K562 (cell line): ENCODE measurements around the gene MSRB2.

Source experiments
- BCL6 ChIP-seq: fragments of 250-450 bp; sonication (Bioruptor Pico); IDR thresholded peaks from 2 replicates; pipeline ENCODE4 v1.4.0; 2020
- BHLHE40 ChIP-seq: IDR thresholded peaks from 2 replicates; pipeline ENCODE4 v1.6.1; 2011; ENCODE audit warnings: low read length, improper control_type of control experiment
- EGR1 ChIP-seq: fragments of 450-650 bp; conservative IDR thresholded peaks from 2 replicates; pipeline ENCODE4 v1.6.1; 2017; ENCODE audit warnings: mild to moderate bottlenecking
- FOXA1 ChIP-seq: fragments of 450-650 bp; IDR thresholded peaks from 2 replicates; pipeline ENCODE4 v1.6.1; 2016; ENCODE audit warnings: mild to moderate bottlenecking, borderline replicate concordance
- MXI1 ChIP-seq: IDR thresholded peaks from 2 replicates; pipeline ENCODE4 v1.6.1; 2011; ENCODE audit warnings: low read depth, mild to moderate bottlenecking, improper control_type of control experiment, low read length
- POLR2A ChIP-seq: fragments of 450-650 bp; conservative IDR thresholded peaks from 2 replicates; pipeline ENCODE4 v1.6.1; 2016
- RBM17 ChIP-seq: fragments of 200-400 bp; formaldehyde crosslinking; IDR thresholded peaks from 2 replicates; pipeline ENCODE4 v1.6.1; 2017; ENCODE audit warnings: low read depth, mild to moderate bottlenecking, low read length, borderline replicate concordance
- SP1 ChIP-seq: sonication (generic); formaldehyde crosslinking; IDR thresholded peaks from 2 replicates; pipeline ENCODE4 v1.8.1; 2022; ENCODE audit warnings: mild to moderate bottlenecking, missing genetic modification reagents
- TAF7 ChIP-seq: fragments of 450-650 bp; IDR thresholded peaks from 2 replicates; pipeline ENCODE4 v1.6.1; 2016; ENCODE audit warnings: missing genetic modification characterization, missing compliant biosample characterization
- ZBTB7A ChIP-seq: IDR thresholded peaks from 2 replicates; pipeline ENCODE4 v1.6.1; 2011; ENCODE audit warnings: low read depth, mild to moderate bottlenecking, low read length, moderate library complexity, borderline replicate concordance; ENCODE audit not compliant: control insufficient read depth
- TF ChIP-seq, protein P1 (sequence below): fragments of 250-450 bp; sonication (Bioruptor Pico); IDR thresholded peaks from 2 replicates; pipeline ENCODE4 v1.4.0; 2020; ENCODE audit warnings: mild to moderate bottlenecking, moderate library complexity
- TF ChIP-seq, protein P2 (sequence below): sonication (generic); formaldehyde crosslinking; IDR thresholded peaks from 2 replicates; pipeline ENCODE4 v1.8.0; 2022; ENCODE audit warnings: mild to moderate bottlenecking, low read depth, missing genetic modification reagents
- TF ChIP-seq, protein P3 (sequence below), 3 experiments: IDR thresholded peaks in 2 of 3; conservative IDR thresholded peaks in 1 of 3; 2 replicates each; pipeline ENCODE4 v1.5.1; 2011 to 2012; ENCODE audit warnings: low read length in 3 of 3, mild to moderate bottlenecking in 3 of 3, control low read depth in 2 of 3, improper control_type of control experiment in 1 of 3, inconsistent platforms in 1 of 3, low read depth in 1 of 3, mixed read lengths in 1 of 3, moderate library complexity in 1 of 3; ENCODE audit not compliant: insufficient read depth in 2 of 3
- TF ChIP-seq, protein P4 (sequence below), 2 experiments: fragments of 450-650 bp in 1 of 2; sonication (generic) in 1 of 2; formaldehyde crosslinking; conservative IDR thresholded peaks; 2 replicates each; pipeline versions ENCODE4 v1.4.0 to v1.8.1; 2020 to 2022; ENCODE audit warnings: mild to moderate bottlenecking in 1 of 2, missing genetic modification reagents in 1 of 2

DNA sequence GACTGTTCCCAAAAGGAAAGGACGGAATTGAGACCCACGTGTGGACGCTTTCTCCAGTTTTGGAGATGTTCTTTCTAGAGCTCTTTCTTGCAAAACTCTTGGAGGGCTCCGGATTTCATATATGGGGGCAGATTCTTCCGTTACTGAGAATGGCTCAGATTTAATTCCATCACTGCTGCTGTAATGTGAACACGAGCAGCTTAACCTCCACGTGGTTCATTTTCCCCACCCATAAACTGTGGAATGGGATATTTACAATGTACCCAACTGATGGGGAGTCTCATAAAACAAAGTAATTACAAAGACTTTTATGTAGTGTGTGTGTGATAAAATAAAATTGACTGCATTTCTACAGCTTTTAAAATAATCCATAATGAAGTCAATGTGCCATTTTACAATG is 15.1 kb upstream of the MSRB2 start:
- TF ChIP-seq EGR1 (no peak), ZBTB7A (no peak), FOXA1 (no peak), BCL6 (CRISPR knock-in tag) (no peak), POLR2A (no peak), MXI1 (no peak), SP1 (no peak), BHLHE40 (no peak), TAF7 (tag) (no peak), RBM17 (no peak)
- TF ChIP-seq, protein P1, sequence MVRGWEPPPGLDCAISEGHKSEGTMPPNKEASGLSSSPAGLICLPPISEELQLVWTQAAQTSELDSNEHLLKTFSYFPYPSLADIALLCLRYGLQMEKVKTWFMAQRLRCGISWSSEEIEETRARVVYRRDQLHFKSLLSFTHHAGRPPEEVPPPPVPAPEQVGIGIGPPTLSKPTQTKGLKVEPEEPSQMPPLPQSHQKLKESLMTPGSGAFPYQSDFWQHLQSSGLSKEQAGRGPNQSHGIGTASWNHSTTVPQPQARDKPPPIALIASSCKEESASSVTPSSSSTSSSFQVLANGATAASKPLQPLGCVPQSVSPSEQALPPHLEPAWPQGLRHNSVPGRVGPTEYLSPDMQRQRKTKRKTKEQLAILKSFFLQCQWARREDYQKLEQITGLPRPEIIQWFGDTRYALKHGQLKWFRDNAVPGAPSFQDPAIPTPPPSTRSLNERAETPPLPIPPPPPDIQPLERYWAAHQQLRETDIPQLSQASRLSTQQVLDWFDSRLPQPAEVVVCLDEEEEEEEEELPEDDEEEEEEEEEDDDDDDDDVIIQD (CRISPR knock-in tag), result no peak
- TF ChIP-seq, protein P2, sequence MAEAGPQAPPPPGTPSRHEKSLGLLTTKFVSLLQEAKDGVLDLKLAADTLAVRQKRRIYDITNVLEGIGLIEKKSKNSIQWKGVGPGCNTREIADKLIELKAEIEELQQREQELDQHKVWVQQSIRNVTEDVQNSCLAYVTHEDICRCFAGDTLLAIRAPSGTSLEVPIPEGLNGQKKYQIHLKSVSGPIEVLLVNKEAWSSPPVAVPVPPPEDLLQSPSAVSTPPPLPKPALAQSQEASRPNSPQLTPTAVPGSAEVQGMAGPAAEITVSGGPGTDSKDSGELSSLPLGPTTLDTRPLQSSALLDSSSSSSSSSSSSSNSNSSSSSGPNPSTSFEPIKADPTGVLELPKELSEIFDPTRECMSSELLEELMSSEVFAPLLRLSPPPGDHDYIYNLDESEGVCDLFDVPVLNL, result no peak
- TF ChIP-seq, protein P3, sequence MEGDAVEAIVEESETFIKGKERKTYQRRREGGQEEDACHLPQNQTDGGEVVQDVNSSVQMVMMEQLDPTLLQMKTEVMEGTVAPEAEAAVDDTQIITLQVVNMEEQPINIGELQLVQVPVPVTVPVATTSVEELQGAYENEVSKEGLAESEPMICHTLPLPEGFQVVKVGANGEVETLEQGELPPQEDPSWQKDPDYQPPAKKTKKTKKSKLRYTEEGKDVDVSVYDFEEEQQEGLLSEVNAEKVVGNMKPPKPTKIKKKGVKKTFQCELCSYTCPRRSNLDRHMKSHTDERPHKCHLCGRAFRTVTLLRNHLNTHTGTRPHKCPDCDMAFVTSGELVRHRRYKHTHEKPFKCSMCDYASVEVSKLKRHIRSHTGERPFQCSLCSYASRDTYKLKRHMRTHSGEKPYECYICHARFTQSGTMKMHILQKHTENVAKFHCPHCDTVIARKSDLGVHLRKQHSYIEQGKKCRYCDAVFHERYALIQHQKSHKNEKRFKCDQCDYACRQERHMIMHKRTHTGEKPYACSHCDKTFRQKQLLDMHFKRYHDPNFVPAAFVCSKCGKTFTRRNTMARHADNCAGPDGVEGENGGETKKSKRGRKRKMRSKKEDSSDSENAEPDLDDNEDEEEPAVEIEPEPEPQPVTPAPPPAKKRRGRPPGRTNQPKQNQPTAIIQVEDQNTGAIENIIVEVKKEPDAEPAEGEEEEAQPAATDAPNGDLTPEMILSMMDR (IDR thresholded peaks at IDR 0.05 in 2 of 3, conservative IDR thresholded peaks at IDR 0.05 in 1 of 3; ENCODE audit: insufficient read depth in 2 of 3, low read depth in 1 of 3, low read length in 3 of 3), result no peak
- TF ChIP-seq, protein P4, sequence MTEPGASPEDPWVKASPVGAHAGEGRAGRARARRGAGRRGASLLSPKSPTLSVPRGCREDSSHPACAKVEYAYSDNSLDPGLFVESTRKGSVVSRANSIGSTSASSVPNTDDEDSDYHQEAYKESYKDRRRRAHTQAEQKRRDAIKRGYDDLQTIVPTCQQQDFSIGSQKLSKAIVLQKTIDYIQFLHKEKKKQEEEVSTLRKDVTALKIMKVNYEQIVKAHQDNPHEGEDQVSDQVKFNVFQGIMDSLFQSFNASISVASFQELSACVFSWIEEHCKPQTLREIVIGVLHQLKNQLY (CRISPR knock-in tag; conservative IDR thresholded peaks at IDR 0.05), result no peak
